Measurements from ENCODE around the gene ZER1.

The ZER1 gene

GRCh38 chr9:128722380-128723351 is 49.1 kb downstream of the ZER1 start:
- no peak for DNase-seq (ENCODE audit: low read depth)
- no peak for TF ChIP-seq CTCF (IDR thresholded peaks at IDR 0.05; ENCODE audit: low read length, missing control alignments)
- H3K4me3 ChIP-seq (replicated peaks; ENCODE audit: low read depth, low read length) = no peak overlapping the region

GRCh38 chr9:128721487-128722010 is 50.2 kb downstream of the ZER1 start:
- DNase-seq (ENCODE audit: low read depth) = no peak
- no peak overlapping the region for H3K4me3 ChIP-seq (replicated peaks; ENCODE audit: low read depth, low read length)
- TF ChIP-seq CTCF (IDR thresholded peaks at IDR 0.05; ENCODE audit: low read length, missing control alignments) = no peak

GRCh38 chr9:128720841-128721486 is 50.8 kb downstream of the ZER1 start:
- no peak for DNase-seq (ENCODE audit: low read depth)
- no peak overlapping the region for H3K4me3 ChIP-seq (replicated peaks; ENCODE audit: low read depth, low read length)
- no peak for TF ChIP-seq CTCF (IDR thresholded peaks at IDR 0.05; ENCODE audit: low read length, missing control alignments)

GRCh38 chr9:128719919-128720605 is 51.7 kb downstream of the ZER1 start:
- DNase-seq (ENCODE audit: low read depth) = no peak
- no peak for TF ChIP-seq CTCF (IDR thresholded peaks at IDR 0.05; ENCODE audit: low read length, missing control alignments)
- H3K4me3 ChIP-seq (replicated peaks; ENCODE audit: low read depth, low read length) = no peak overlapping the region

- DNase-seq (ENCODE audit: low read depth) = no peak
- no peak overlapping the region for H3K4me3 ChIP-seq (replicated peaks; ENCODE audit: low read depth, low read length)
- no peak for TF ChIP-seq CTCF (IDR thresholded peaks at IDR 0.05; ENCODE audit: low read length, missing control alignments)
These were observed 53.3 kb downstream of the ZER1 start for GRCh38 chr9:128718475-128718874.

- DNase-seq (ENCODE audit: low read depth) = no peak
- no peak overlapping the region for H3K4me3 ChIP-seq (replicated peaks; ENCODE audit: low read depth, low read length)
- no peak for TF ChIP-seq CTCF (IDR thresholded peaks at IDR 0.05; ENCODE audit: low read length, missing control alignments)
These were observed 53.7 kb downstream of the ZER1 start for GRCh38 chr9:128718047-128718446.
